AG04449 (cell line): ENCODE results near the gene DNAJB11.

Source experiments
- CTCF ChIA-PET: fragments of 350-600 bp; formaldehyde crosslinking; extraction: SDS; loops from one replicate; lab custom pipeline; 2021; ENCODE audit warnings: antibody characterized with exemption; lab: Yijun Ruan, JAX
- POLR2A ChIA-PET: fragments of 400-600, 350-600 bp; formaldehyde crosslinking; extraction: SDS; loops from one replicate; lab custom pipeline; 2020; ENCODE audit warnings: antibody characterized with exemption, inconsistent platforms; lab: Yijun Ruan, JAX
- DNase-seq: peaks from one replicate; pipeline ENCODE4 v3.0.0-alpha.2; 2010; ENCODE audit warnings: low read depth, low spot score
- H3K4me3 ChIP-seq: 2 replicates; pipeline ENCODE4 v1.5.1; 2011; ENCODE audit warnings: low read depth, mild to moderate bottlenecking, control low read depth, low read length
- CTCF ChIP-seq: IDR thresholded peaks from one replicate; pipeline ENCODE4 v1.5.1; 2011; ENCODE audit warnings: mild to moderate bottlenecking, moderate library complexity, low read length, control low read depth, inconsistent platforms; ENCODE audit not compliant: insufficient read depth; ENCODE audit errors: missing control alignments

The DNAJB11 gene

GRCh38 chr3:186589121-186589520 lies 18.6 kb downstream of the DNAJB11 start:
- no peak for DNase-seq
- ChIA-PET POLR2A (interaction anchor here (0.7 kb wide), 1 partner anchor 218 kb away, joined by 4 read pairs; no protein-coding TSS in a partner anchor), CTCF (interaction anchor here (16.7 kb wide), 1 partner anchor 27 kb away, joined by 123 read pairs; the partner anchor contains the start of gene AHSG)
- no peak overlapping the region for H3K4me3 ChIP-seq
- TF ChIP-seq CTCF, result peak; percentile 7

- no peak for TF ChIP-seq CTCF
- H3K4me3 ChIP-seq, result no peak overlapping the region
- ChIA-PET CTCF (interaction anchor here (1.4 to 16.7 kb wide), 3 partner anchors 15 to 232 kb away, joined by 5 to 123 read pairs (median 7); partner anchors contain the start of gene AHSG), POLR2A (interaction anchor here (0.7 kb wide), 1 partner anchor 217 kb away, joined by 4 read pairs; no protein-coding TSS in a partner anchor)
- no peak for DNase-seq
Observed at GRCh38 chr3:186589856-186590579, 19.5 kb downstream of the DNAJB11 start.

GRCh38 chr3:186590580-186591295 lies 20.2 kb downstream of the DNAJB11 start:
- ChIA-PET CTCF (interaction anchor here (0.9 to 16.7 kb wide), 4 partner anchors 12 to 231 kb away, joined by 4 to 123 read pairs (median 6); partner anchors contain the start of gene AHSG), POLR2A (no interaction called here)
- TF ChIP-seq CTCF, result no peak
- DNase-seq, result no peak
- H3K4me3 ChIP-seq, result no peak overlapping the region

- no peak for TF ChIP-seq CTCF
- no peak for DNase-seq
- ChIA-PET POLR2A (no interaction called here), CTCF (interaction anchor here (16.7 kb wide), 1 partner anchor 23 kb away, joined by 123 read pairs; the partner anchor contains the start of gene AHSG)
- no peak overlapping the region for H3K4me3 ChIP-seq
Observed at GRCh38 chr3:186592682-186593081, 22.2 kb downstream of the DNAJB11 start.

- TF ChIP-seq CTCF, result no peak
- CTCF ChIA-PET, result interaction anchor here (0.9 to 16.7 kb wide), 3 partner anchors 9 to 22 kb away, joined by 3 to 123 read pairs (median 3); partner anchors contain the start of gene AHSG
- POLR2A ChIA-PET, result no interaction called here
- no peak for DNase-seq
- H3K4me3 ChIP-seq, result no peak overlapping the region
Observed at GRCh38 chr3:186593862-186594261, 23.3 kb downstream of the DNAJB11 start.
